Lung (tissue), 12 donors: ENCODE data around the gene DNER. TPM values are rescaled to one million over a fixed set of nuclear protein-coding genes. Genes with fewer than 3 reads are reported as not detected.
"Not testable (repeated sequence)": the region's sequence is repeated elsewhere in the genome, so short reads cannot be mapped to it uniquely, and the experiment has no call there.

Experiments
- ATAC-seq: fragments of 200-7000 bp; cut with Tn5 transposase; one replicate; pipeline ENCODE4 v1.9.1; 2020; ENCODE audit warnings: moderate number of reproducible peaks; ENCODE audit not compliant: insufficient read depth, low FRiP score
- DNase-seq, 3 donors: peaks; one replicate each; pipeline ENCODE4 v3.0.0-alpha.2; 2013 to 2017
- H3K27ac ChIP-seq, 2 donors: one replicate each; pipeline ENCODE4 v1.5.1; 2013; ENCODE audit warnings: mild to moderate bottlenecking in 2 of 2, moderate library complexity in 2 of 2, control low read depth in 1 of 2, inconsistent platforms in 1 of 2, low read depth in 1 of 2, low read length in 1 of 2
- H3K27me3 ChIP-seq, 3 donors: one replicate each; pipeline ENCODE4 v1.5.1; 2013; ENCODE audit warnings: low read length in 2 of 3; ENCODE audit not compliant: control insufficient read depth in 3 of 3, insufficient read depth in 3 of 3
- H3K36me3 ChIP-seq, 4 donors: one replicate each; pipeline ENCODE4 v1.5.1; 2013; ENCODE audit warnings: low read length in 4 of 4, mild to moderate bottlenecking in 1 of 4, moderate library complexity in 1 of 4; ENCODE audit not compliant: control insufficient read depth in 4 of 4, insufficient read depth in 4 of 4
- H3K4me1 ChIP-seq, 5 donors: one replicate each; pipeline ENCODE4 v1.5.1; 2013; ENCODE audit warnings: low read length in 5 of 5, mild to moderate bottlenecking in 2 of 5, moderate library complexity in 1 of 5; ENCODE audit not compliant: control insufficient read depth in 5 of 5, insufficient read depth in 5 of 5
- H3K4me3 ChIP-seq: one replicate; pipeline ENCODE4 v1.5.1; 2013; ENCODE audit warnings: mild to moderate bottlenecking, control low read depth, moderate library complexity
- H3K9ac ChIP-seq, 2 donors: one replicate each; pipeline ENCODE4 v1.5.1; 2013; ENCODE audit warnings: low read length in 2 of 2, control low read depth in 1 of 2; ENCODE audit not compliant: insufficient read depth in 1 of 2
- H3K9me3 ChIP-seq, 4 donors: one replicate each; pipeline ENCODE4 v1.5.1; 2013; ENCODE audit warnings: low read length in 3 of 4, mild to moderate bottlenecking in 1 of 4, moderate library complexity in 1 of 4; ENCODE audit not compliant: control insufficient read depth in 4 of 4, insufficient read depth in 3 of 4
- CTCF ChIP-seq: IDR thresholded peaks from 2 replicates; pipeline ENCODE4 v1.5.1; 2012; ENCODE audit warnings: mild to moderate bottlenecking; ENCODE audit errors: control extremely low read depth, extremely low read depth
- WGBS, 2 donors: extraction: QIAGEN DNeasy Blood & Tissue Kit; methylation state at CpG; one replicate each; pipeline ENCODE4 v1.1.7; 2013; 5-methylcytosine and 5-hydroxymethylcytosine counted together
- polyA plus RNA-seq, 2 donors: library from polyadenylated mRNA; stranded (reverse); fragments of 200-250 nt; gene quantifications; one replicate each; pipeline ENCODE4 v1.2.1, GENCODE V29; 2013
- total RNA-seq, 2 donors: library from RNA; depleted of rRNA in 1 of 2; stranded (reverse); fragments of >200 nt in 1 of 2; gene quantifications; one replicate each; pipeline ENCODE4 v1.2.1, GENCODE V29; 2014 to 2021
- donor health status: control.
- donor health status: control.
- donor health status: Bipolar disorder and iron deficiency.
- donor health status: healthy.
- donor health status: DM: yes; HTN: yes; CAD: no.

DNER gene
- total and polyA plus RNA-seq, 4 donors, result 0.63 to 5.8 (median 3.3) TPM

- no peak for ATAC-seq
- no peaks in the 10 kb centered on the region for H3K4me1 ChIP-seq
- no peak for DNase-seq
- no peak overlapping the region for H3K4me3 ChIP-seq
- H3K9me3 ChIP-seq, result no peaks in the 10 kb centered on the region
- H3K27me3 ChIP-seq, result no peaks in the 10 kb centered on the region
- no peak overlapping the region for H3K27ac ChIP-seq
- no peaks in the 10 kb centered on the region for H3K36me3 ChIP-seq
- 93 to 96% methylated on average over 12 of the region's 12 CpGs for WGBS, 2 donors
- TF ChIP-seq CTCF, result no peak
- H3K9ac ChIP-seq, result no peak overlapping the region
Observed at GRCh38 chr2:229622495-229623355, 91.6 kb downstream of the DNER start.

- H3K27me3 ChIP-seq, result no peaks in the 10 kb centered on the region
- no peaks in the 10 kb centered on the region for H3K9me3 ChIP-seq
- no peak for TF ChIP-seq CTCF
- WGBS, 2 donors, result 78 to 92% methylated on average over 5 of the region's 5 CpGs
- no peaks in the 10 kb centered on the region for H3K4me1 ChIP-seq
- ATAC-seq (no peak), DNase-seq (no peak)
- H3K36me3 ChIP-seq, result no peaks in the 10 kb centered on the region
- no peak overlapping the region for H3K9ac ChIP-seq
- no peak overlapping the region for H3K4me3 ChIP-seq
- no peak overlapping the region for H3K27ac ChIP-seq
Observed at GRCh38 chr2:229620759-229621158, 93.6 kb downstream of the DNER start.

- Histone ChIP-seq H3K4me1 (no peaks in the 10 kb centered on the region), H3K27ac (no peak overlapping the region), H3K9ac (no peak overlapping the region), H3K36me3 (no peaks in the 10 kb centered on the region), H3K27me3 (no peaks in the 10 kb centered on the region), H3K9me3 (no peaks in the 10 kb centered on the region), H3K4me3 (no peak overlapping the region)
- whole genome bisulfite sequencing, 2 donors, result 87 to 90% methylated on average over 8 of the region's 8 CpGs
- ATAC-seq, result no peak
- DNase-seq, result no peak
- TF ChIP-seq CTCF, result no peak
Observed at GRCh38 chr2:229620289-229620688, 94.1 kb downstream of the DNER start.

DNA sequence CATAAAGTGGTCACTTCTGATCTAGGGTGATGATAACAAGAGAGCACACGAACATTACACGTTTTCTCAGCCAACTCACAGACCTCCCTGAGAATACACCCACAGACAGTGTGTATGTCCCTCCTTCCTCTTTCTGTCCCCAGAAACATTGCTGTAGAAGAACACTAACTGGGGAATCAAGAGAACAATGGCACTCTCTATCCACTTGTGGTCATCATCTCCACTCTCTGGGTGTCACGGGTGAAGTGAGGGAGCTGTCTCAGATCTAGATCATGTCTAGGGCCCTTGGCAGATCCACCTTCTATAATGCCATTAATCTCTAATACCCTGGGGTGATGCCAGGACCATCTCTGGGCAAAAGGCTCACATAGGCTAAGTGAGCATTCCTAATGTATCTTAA lies 97.9 kb downstream of the DNER start:
- H3K27ac ChIP-seq, result no peak overlapping the region
- H3K4me3 ChIP-seq, result no peak overlapping the region
- no peaks in the 10 kb centered on the region for H3K9me3 ChIP-seq
- no peak for DNase-seq
- H3K9ac ChIP-seq, result no peak overlapping the region
- WGBS, 2 donors, result 69 to 77% methylated on average over 3 of the region's 3 CpGs
- TF ChIP-seq CTCF, result no peak
- H3K4me1 ChIP-seq, result no peaks in the 10 kb centered on the region
- no peak for ATAC-seq
- H3K27me3 ChIP-seq, result no peaks in the 10 kb centered on the region
- H3K36me3 ChIP-seq, result no peaks in the 10 kb centered on the region

DNA sequence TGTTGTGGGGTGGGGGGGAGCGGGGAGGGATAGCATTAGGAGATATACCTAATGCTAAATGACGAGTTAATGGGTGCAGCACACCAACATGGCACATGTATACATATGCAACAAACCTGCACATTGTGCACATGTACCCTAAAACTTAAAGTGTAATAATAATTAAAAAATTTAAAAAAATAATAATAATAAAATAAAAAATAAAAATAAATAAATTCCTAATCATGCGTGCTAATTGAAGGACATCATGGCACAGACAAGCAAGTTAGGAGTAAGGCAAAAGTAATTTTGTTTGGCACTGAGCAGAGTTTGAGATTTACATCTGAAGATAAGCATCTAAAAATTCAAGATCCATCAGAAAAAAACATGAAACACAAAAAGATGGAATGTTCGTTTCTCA lies 100.3 kb downstream of the DNER start:
- H3K4me3 ChIP-seq, ATAC-seq, DNase-seq, H3K27ac ChIP-seq, H3K4me1 ChIP-seq, H3K27me3 ChIP-seq, H3K9me3 ChIP-seq, H3K9ac ChIP-seq, H3K36me3 ChIP-seq: not testable (repeated sequence)
- WGBS, 2 donors, result 88 to 92% methylated on average over 4 of the region's 4 CpGs
